IPS-18c (cell line): ENCODE results near the gene ELN.

Source experiments
- H3K4me3 ChIP-seq: 2 replicates; pipeline ENCODE4 v1.7.0; 2013; ENCODE audit warnings: low read depth, mild to moderate bottlenecking, low read length, moderate library complexity; ENCODE audit not compliant: insufficient read depth
- H3K9me3 ChIP-seq: one replicate; pipeline ENCODE4 v1.6.1; 2013; ENCODE audit warnings: mild to moderate bottlenecking, low read length, moderate library complexity; ENCODE audit not compliant: control insufficient read depth, insufficient read depth

ELN gene

GRCh38 chr7:74064696-74065095 is 36.7 kb downstream of the ELN start:
- H3K9me3 ChIP-seq, result no peaks in the 10 kb centered on the region

GRCh38 chr7:74066626-74067025 is 38.7 kb downstream of the ELN start:
- H3K4me3 ChIP-seq, result no peak overlapping the region
- no peaks in the 10 kb centered on the region for H3K9me3 ChIP-seq

More at GRCh38 chr7:74064696-74065095, 36.7 kb downstream of the ELN start:
- H3K4me3 ChIP-seq, result no peak overlapping the region

GRCh38 chr7:74068378-74069085 is 40.6 kb downstream of the ELN start:
- Histone ChIP-seq H3K9me3 (no peaks in the 10 kb centered on the region), H3K4me3 (no peak overlapping the region)

GRCh38 chr7:74069086-74069541 is 41.1 kb downstream of the ELN start:
- H3K4me3 ChIP-seq, result no peak overlapping the region
- no peaks in the 10 kb centered on the region for H3K9me3 ChIP-seq

GRCh38 chr7:74069790-74070618 is 42.0 kb downstream of the ELN start:
- Histone ChIP-seq H3K9me3 (no peaks in the 10 kb centered on the region), H3K4me3 (no peak overlapping the region)

- no peaks in the 10 kb centered on the region for H3K9me3 ChIP-seq
- H3K4me3 ChIP-seq, result no peak overlapping the region
These were observed 42.6 kb downstream of the ELN start for GRCh38 chr7:74070619-74070921.

- H3K4me3 ChIP-seq, result no peak overlapping the region
- no peaks in the 10 kb centered on the region for H3K9me3 ChIP-seq
These were observed 43.1 kb downstream of the ELN start for GRCh38 chr7:74071121-74071520.

- Histone ChIP-seq H3K4me3 (no peak overlapping the region), H3K9me3 (no peaks in the 10 kb centered on the region)
These were observed 46.8 kb downstream of the ELN start for GRCh38 chr7:74074770-74075169.

GRCh38 chr7:74078461-74078860 is 50.5 kb downstream of the ELN start:
- no peak overlapping the region for H3K4me3 ChIP-seq
- no peaks in the 10 kb centered on the region for H3K9me3 ChIP-seq

GRCh38 chr7:74082770-74083116 is 54.8 kb downstream of the ELN start:
- Histone ChIP-seq H3K4me3 (peak overlapping the region; percentile 57; the same call in 1 of the 2 replicates), H3K9me3 (peaks cover 2% of the 10 kb centered on the region)

- Histone ChIP-seq H3K4me3 (peak within 1 kb of the TSS; percentile 57), H3K9me3 (peaks cover 2% of the 10 kb centered on the region)
These were observed 55.3 kb downstream of the ELN start, which contains the start of gene LIMK1 for GRCh38 chr7:74083117-74083876. Gene LIMK1 (plus strand): TSS chr7:74083804. CDS start chr7:74083991, 187 bp downstream.

GRCh38 chr7:74083928-74084721 is 56.2 kb downstream of the ELN start:
- H3K4me3 ChIP-seq, result peak overlapping the region; percentile 56

GRCh38 chr7:74084722-74085578 is 57.0 kb downstream of the ELN start:
- H3K4me3 ChIP-seq, result peak overlapping the region; percentile 56
- peaks cover 2% of the 10 kb centered on the region for H3K9me3 ChIP-seq

More at GRCh38 chr7:74083928-74084721, 56.2 kb downstream of the ELN start:
- peaks cover 2% of the 10 kb centered on the region for H3K9me3 ChIP-seq

GRCh38 chr7:74087791-74088453 is 59.9 kb downstream of the ELN start:
- Histone ChIP-seq H3K9me3 (peaks cover 4% of the 10 kb centered on the region), H3K4me3 (no peak overlapping the region)

- H3K9me3 ChIP-seq, result peaks cover 2% of the 10 kb centered on the region
- H3K4me3 ChIP-seq, result no peak overlapping the region; the same call in 1 of the 2 replicates
These were observed 64.5 kb downstream of the ELN start for GRCh38 chr7:74092321-74092963.
